Neuronal stem cell (in vitro differentiated cells): ENCODE results near the gene ZCCHC24.

Source experiments
- DNase-seq: peaks from one replicate; pipeline ENCODE4 v3.0.0-alpha.2; 2013; ENCODE audit warnings: low spot score
- H2AFZ ChIP-seq: one replicate; pipeline ENCODE4 v1.6.1; 2013; ENCODE audit warnings: mild to moderate bottlenecking, low read length, inconsistent platforms
- H2AK5ac ChIP-seq: 2 replicates; pipeline ENCODE4 v1.6.1; 2013; ENCODE audit warnings: low read depth, mild to moderate bottlenecking, inconsistent platforms, low read length, moderate library complexity, mixed read lengths
- H2BK120ac ChIP-seq: 2 replicates; pipeline ENCODE4 v1.6.1; 2013; ENCODE audit warnings: low read depth, mild to moderate bottlenecking, inconsistent platforms, low read length, moderate library complexity, mixed read lengths
- H2BK12ac ChIP-seq: one replicate; pipeline ENCODE4 v1.6.1; 2013; ENCODE audit warnings: low read length, inconsistent platforms
- H2BK15ac ChIP-seq: 2 replicates; pipeline ENCODE4 v1.6.1; 2013; ENCODE audit warnings: mild to moderate bottlenecking, low read length, inconsistent platforms, mixed read lengths
- H2BK5ac ChIP-seq: one replicate; pipeline ENCODE4 v1.6.1; 2013; ENCODE audit warnings: inconsistent platforms, mild to moderate bottlenecking, low read length, moderate library complexity
- H3K14ac ChIP-seq: one replicate; pipeline ENCODE4 v1.6.1; 2013; ENCODE audit warnings: low read length, inconsistent platforms
- H3K18ac ChIP-seq: 2 replicates; pipeline ENCODE4 v1.6.1; 2013; ENCODE audit warnings: low read length, inconsistent platforms
- H3K23ac ChIP-seq: 2 replicates; pipeline ENCODE4 v1.6.1; 2013; ENCODE audit warnings: low read depth, mild to moderate bottlenecking, mixed read lengths, low read length, inconsistent platforms; ENCODE audit not compliant: poor library complexity
- H3K27ac ChIP-seq: replicated peaks from 3 replicates; pipeline ENCODE4 v1.5.1; 2013; ENCODE audit warnings: low read length, inconsistent platforms
- H3K27me3 ChIP-seq, 3 experiments: 2 replicates each; pipeline ENCODE4 v1.6.1; 2013; ENCODE audit warnings: low read length in 3 of 3, mild to moderate bottlenecking in 2 of 3, inconsistent platforms in 1 of 3, low read depth in 1 of 3, mixed read lengths in 1 of 3, moderate library complexity in 1 of 3; ENCODE audit not compliant: control insufficient read depth in 3 of 3, insufficient read depth in 3 of 3
- H3K36me3 ChIP-seq, 2 donors: replicated peaks in 1 of 2; 2 replicates each; pipeline ENCODE4 v1.6.1; 2013; ENCODE audit warnings: low read length in 2 of 2; ENCODE audit not compliant: control insufficient read depth in 2 of 2, insufficient read depth in 2 of 2
- H3K4ac ChIP-seq: 2 replicates; pipeline ENCODE4 v1.6.1; 2013; ENCODE audit warnings: inconsistent platforms, mild to moderate bottlenecking, low read length, moderate library complexity
- H3K4me1 ChIP-seq, 2 donors: 1 replicate in 1 of 2; 2 replicates in 1 of 2; pipeline ENCODE4 v1.6.1; 2013; ENCODE audit warnings: low read length in 2 of 2, low read depth in 1 of 2; ENCODE audit not compliant: control insufficient read depth in 2 of 2, insufficient read depth in 1 of 2
- H3K4me2 ChIP-seq: one replicate; pipeline ENCODE4 v1.6.1; 2013; ENCODE audit warnings: mild to moderate bottlenecking, low read length, inconsistent platforms; ENCODE audit not compliant: insufficient read depth, poor library complexity, severe bottlenecking
- H3K4me3 ChIP-seq, 2 donors: 2 replicates each; pipeline ENCODE4 v1.5.1; 2013; ENCODE audit warnings: low read length in 2 of 2, mild to moderate bottlenecking in 2 of 2, inconsistent platforms in 1 of 2, moderate library complexity in 1 of 2
- H3K79me1 ChIP-seq: one replicate; pipeline ENCODE4 v1.6.1; 2013; ENCODE audit warnings: low read depth, mild to moderate bottlenecking, inconsistent platforms, low read length, moderate library complexity
- H3K9ac ChIP-seq: one replicate; pipeline ENCODE4 v1.6.1; 2013; ENCODE audit warnings: mild to moderate bottlenecking, low read depth, low read length, inconsistent platforms; ENCODE audit not compliant: poor library complexity
- H3K9me3 ChIP-seq, 2 donors: replicated peaks in 1 of 2; 2 replicates each; pipeline versions ENCODE3 to v1.6.1; 2013; ENCODE audit warnings: low read length in 2 of 2, mild to moderate bottlenecking in 2 of 2, inconsistent platforms in 1 of 2, low read depth in 1 of 2, mixed read lengths in 1 of 2, moderate library complexity in 1 of 2; ENCODE audit not compliant: control insufficient read depth in 2 of 2, insufficient read depth in 1 of 2
- H4K8ac ChIP-seq: one replicate; pipeline ENCODE4 v1.6.1; 2013; ENCODE audit warnings: low read depth, mild to moderate bottlenecking, inconsistent platforms, low read length, moderate library complexity
- H4K91ac ChIP-seq: one replicate; pipeline ENCODE4 v1.6.1; 2013; ENCODE audit warnings: low read length, low read depth, mild to moderate bottlenecking, inconsistent platforms; ENCODE audit not compliant: poor library complexity
- WGBS, 2 donors: extraction: QIAGEN DNeasy Blood & Tissue Kit; methylation state at CpG; one replicate each; pipeline ENCODE4 v1.1.7; 2013; ENCODE audit warnings: missing lambda C conversion rate in 2 of 2, mixed read lengths in 1 of 2; ENCODE audit not compliant: insufficient read length in 2 of 2, insufficient replicate concordance in 1 of 2; ENCODE audit errors: extremely low coverage in 2 of 2; 5-methylcytosine and 5-hydroxymethylcytosine counted together

Gene ZCCHC24

DNA sequence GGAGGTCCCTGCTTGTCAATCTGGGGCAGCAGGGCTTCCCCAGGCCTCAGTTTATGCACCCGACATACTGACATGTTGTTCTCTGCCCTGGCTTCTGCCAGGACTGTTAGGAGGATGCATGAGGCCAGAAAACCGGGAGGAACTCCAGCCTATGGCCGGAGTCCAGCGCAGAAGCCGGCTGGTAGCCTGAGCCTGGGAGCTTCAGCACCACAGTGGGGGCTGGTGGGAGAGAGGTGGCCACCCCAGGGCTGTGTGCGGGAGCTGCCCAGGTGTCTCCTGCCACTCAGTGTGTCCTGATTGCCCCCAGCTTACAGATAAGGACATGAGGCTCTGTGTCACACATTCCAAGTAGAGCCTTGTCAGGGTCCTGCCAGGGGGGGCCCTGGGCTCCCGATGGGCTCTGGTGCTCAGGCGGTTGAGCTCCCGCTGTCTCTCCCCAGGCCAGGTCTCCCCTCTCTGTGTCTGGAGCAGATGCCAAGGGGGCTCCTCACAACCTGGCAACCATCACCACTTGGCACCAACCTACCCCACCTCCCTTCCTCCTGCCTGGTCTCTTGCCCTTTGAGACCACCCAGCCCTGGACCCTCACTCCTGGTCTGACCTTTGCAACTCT lies 65.8 kb downstream of the ZCCHC24 start:
- no peak overlapping the region for H3K4me3 ChIP-seq
- no peak overlapping the region for H4K91ac ChIP-seq
- H3K9ac ChIP-seq = no peak overlapping the region
- no peaks in the 10 kb centered on the region for H3K27me3 ChIP-seq
- peak overlapping the region; percentile 75 for H3K14ac ChIP-seq
- H2BK15ac ChIP-seq = no peak overlapping the region
- H2AFZ ChIP-seq = no peak overlapping the region
- no peak overlapping the region for H3K23ac ChIP-seq
- H3K18ac ChIP-seq = peak overlapping the region; percentile 59
- H3K4ac ChIP-seq = no peak overlapping the region
- H3K27ac ChIP-seq = no peak overlapping the region
- H3K36me3 ChIP-seq = peaks cover 0 to 2% of the 10 kb centered on the region in 2 donors
- H3K9me3 ChIP-seq = peaks cover 0 to 17% of the 10 kb centered on the region in 2 donors
- H4K8ac ChIP-seq = peak overlapping the region; percentile 21
- H2BK120ac ChIP-seq = no peak overlapping the region
- H3K4me2 ChIP-seq = no peak overlapping the region
- DNase-seq = no peak
- H3K79me1 ChIP-seq = peaks cover 3% of the 10 kb centered on the region
- no CpG with 5 or more reads among the region's 9 CpGs for WGBS, 2 donors
- no peak overlapping the region for H2AK5ac ChIP-seq
- no peak overlapping the region for H2BK12ac ChIP-seq
- peaks cover 3 to 12% of the 10 kb centered on the region in 2 donors for H3K4me1 ChIP-seq
- no peak overlapping the region for H2BK5ac ChIP-seq

DNA sequence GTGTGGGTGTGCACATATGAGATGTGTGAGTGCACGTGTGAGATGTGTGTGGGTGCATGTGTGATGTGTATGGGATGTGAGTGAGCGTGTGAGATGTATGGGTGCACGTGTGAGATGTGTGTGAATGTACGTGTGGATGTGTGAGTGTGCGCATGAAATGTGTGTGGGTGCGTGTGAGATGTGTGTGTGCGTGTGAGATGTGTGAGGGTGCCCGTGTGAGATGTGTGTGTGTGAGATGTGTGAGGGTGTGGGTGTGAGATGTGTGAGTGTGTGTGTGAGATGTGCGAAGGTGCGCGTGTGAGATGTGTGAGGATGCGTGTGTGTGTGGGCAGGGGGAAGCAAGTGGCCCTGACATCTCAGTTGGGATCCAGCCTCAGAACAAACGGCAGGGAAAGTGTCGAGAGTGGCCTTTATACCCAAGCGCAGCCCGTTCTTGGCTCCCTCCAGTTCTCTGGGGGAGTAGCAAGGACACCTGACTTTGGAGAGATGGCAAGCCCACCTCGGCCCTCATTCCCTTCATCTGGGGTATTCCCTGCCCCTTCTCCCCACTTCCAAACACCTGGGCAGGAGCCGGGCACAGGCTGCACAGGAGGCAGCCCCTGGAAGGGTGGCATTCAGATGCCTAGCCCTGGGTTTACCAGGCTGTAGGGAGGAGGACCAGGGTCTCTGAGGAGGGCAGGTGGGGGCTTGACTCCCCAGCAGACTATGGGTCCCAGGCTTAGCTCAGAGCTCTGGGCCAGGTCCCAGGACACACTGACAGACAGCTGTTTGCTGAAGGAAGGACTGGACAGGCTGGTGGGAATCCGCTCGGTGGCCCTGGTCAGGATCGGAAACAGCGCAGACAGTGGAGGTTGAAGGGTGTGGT lies 66.5 kb downstream of the ZCCHC24 start:
- H2AK5ac ChIP-seq = peak overlapping the region; percentile 60
- H2BK12ac ChIP-seq = no peak overlapping the region
- peaks cover 3 to 12% of the 10 kb centered on the region in 2 donors for H3K4me1 ChIP-seq
- H3K23ac ChIP-seq = peak overlapping the region; percentile 56
- H3K27me3 ChIP-seq = no peaks in the 10 kb centered on the region
- H3K4me2 ChIP-seq = no peak overlapping the region
- H3K18ac ChIP-seq = peak overlapping the region; percentile 74
- H3K9me3 ChIP-seq = peaks cover 0 to 17% of the 10 kb centered on the region in 2 donors
- peak overlapping the region; percentile 0 for H4K91ac ChIP-seq
- WGBS, 2 donors = 100% methylated on average over 4 to 10 of the region's 22 CpGs
- H3K79me1 ChIP-seq = peaks cover 3% of the 10 kb centered on the region
- H3K4ac ChIP-seq = no peak overlapping the region
- no peak overlapping the region for H2BK120ac ChIP-seq
- no peak overlapping the region for H4K8ac ChIP-seq
- no peak overlapping the region for H2BK5ac ChIP-seq
- no peak overlapping the region for H3K27ac ChIP-seq
- H3K4me3 ChIP-seq = peak overlapping the region in 1 of 2 donors; percentile 68
- H3K36me3 ChIP-seq = peaks cover 0 to 2% of the 10 kb centered on the region in 2 donors
- no peak for DNase-seq
- peak overlapping the region; percentile 65 for H3K14ac ChIP-seq
- H3K9ac ChIP-seq = peak overlapping the region; percentile 14
- no peak overlapping the region for H2AFZ ChIP-seq
- no peak overlapping the region for H2BK15ac ChIP-seq

GRCh38 chr10:79378383-79378646 lies 67.1 kb downstream of the ZCCHC24 start:
- no peak for DNase-seq

More at GRCh38 chr10:79378383-79378646, 67.1 kb downstream of the ZCCHC24 start:
- Histone ChIP-seq H2BK15ac (no peak overlapping the region), H2BK120ac (no peak overlapping the region), H3K4me3 (peak overlapping the region in 1 of 2 donors; percentile 68), H4K91ac (peak overlapping the region; percentile 0), H3K4me2 (no peak overlapping the region), H3K4me1 (peaks cover 3 to 12% of the 10 kb centered on the region in 2 donors), H3K27me3 (no peaks in the 10 kb centered on the region), H3K23ac (peak overlapping the region; percentile 45), H2AK5ac (no peak overlapping the region), H3K4ac (no peak overlapping the region), H3K36me3 (peaks cover 0 to 2% of the 10 kb centered on the region in 2 donors), H4K8ac (no peak overlapping the region), H3K18ac (peak overlapping the region; percentile 74), H3K79me1 (peaks cover 3% of the 10 kb centered on the region), H3K9me3 (peaks cover 0 to 17% of the 10 kb centered on the region in 2 donors), H2BK5ac (no peak overlapping the region), H3K27ac (no peak overlapping the region), H3K9ac (peak overlapping the region; percentile 14), H2AFZ (no peak overlapping the region), H3K14ac (peak overlapping the region; percentile 65), H2BK12ac (no peak overlapping the region)
- 100% methylated on average over 3 to 5 of the region's 7 CpGs for WGBS, 2 donors
